Gastroesophageal sphincter (tissue), 3 donors: ENCODE data around the gene LAD1.

Experiments
- POLR2A ChIP-seq, 2 donors: fragments of 450-650 bp; IDR thresholded peaks; one replicate each; pipeline ENCODE4 v1.6.1; 2017; ENCODE audit warnings: antibody characterized with exemption in 2 of 2, mild to moderate bottlenecking in 2 of 2, moderate library complexity in 1 of 2
- POLR2AphosphoS5 ChIP-seq: sonication (generic); formaldehyde crosslinking; IDR thresholded peaks from one replicate; pipeline ENCODE4 v1.6.1; 2017; ENCODE audit warnings: antibody characterized with exemption
- TF ChIP-seq, protein P1 (sequence below), 4 experiments: fragments of 200-600 bp in 2 of 4; fragments of 450-650 bp in 2 of 4; sonication (generic) in 1 of 4; IDR thresholded peaks; one replicate each; pipeline ENCODE4 v1.5.1; 2017 to 2019; ENCODE audit warnings: antibody characterized with exemption in 4 of 4, mild to moderate bottlenecking in 2 of 4, moderate library complexity in 2 of 4

DNA sequence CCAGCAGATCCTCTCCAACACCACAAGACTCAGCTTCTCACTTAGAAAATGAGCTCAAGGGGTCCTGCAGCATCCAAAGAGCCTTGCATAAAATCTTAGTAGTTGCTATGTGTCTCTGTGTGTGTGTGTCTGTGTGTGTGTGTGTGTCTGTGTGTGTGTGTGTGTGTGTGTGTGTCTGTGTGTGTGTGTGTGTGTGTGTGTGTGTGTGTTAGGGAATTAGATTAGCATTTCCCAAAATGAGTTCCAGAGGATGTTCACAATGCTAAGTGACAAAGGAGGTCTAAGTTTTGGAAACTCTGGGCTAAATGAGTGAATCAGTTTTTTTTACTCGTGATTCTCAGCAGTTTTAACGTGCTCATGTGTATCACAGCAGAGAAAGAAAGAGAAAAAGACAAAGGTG is 52.1 kb downstream of the LAD1 start:
- TF ChIP-seq, protein P1, sequence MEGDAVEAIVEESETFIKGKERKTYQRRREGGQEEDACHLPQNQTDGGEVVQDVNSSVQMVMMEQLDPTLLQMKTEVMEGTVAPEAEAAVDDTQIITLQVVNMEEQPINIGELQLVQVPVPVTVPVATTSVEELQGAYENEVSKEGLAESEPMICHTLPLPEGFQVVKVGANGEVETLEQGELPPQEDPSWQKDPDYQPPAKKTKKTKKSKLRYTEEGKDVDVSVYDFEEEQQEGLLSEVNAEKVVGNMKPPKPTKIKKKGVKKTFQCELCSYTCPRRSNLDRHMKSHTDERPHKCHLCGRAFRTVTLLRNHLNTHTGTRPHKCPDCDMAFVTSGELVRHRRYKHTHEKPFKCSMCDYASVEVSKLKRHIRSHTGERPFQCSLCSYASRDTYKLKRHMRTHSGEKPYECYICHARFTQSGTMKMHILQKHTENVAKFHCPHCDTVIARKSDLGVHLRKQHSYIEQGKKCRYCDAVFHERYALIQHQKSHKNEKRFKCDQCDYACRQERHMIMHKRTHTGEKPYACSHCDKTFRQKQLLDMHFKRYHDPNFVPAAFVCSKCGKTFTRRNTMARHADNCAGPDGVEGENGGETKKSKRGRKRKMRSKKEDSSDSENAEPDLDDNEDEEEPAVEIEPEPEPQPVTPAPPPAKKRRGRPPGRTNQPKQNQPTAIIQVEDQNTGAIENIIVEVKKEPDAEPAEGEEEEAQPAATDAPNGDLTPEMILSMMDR (IDR thresholded peaks at IDR 0.05): no peak
- TF ChIP-seq POLR2A (IDR thresholded peaks at IDR 0.05): no peak
- no peak for TF ChIP-seq POLR2AphosphoS5
